Epithelial cell of proximal tubule (primary cell): Measurements from ENCODE around the gene FANCC. TPM values are rescaled to one million over a fixed set of nuclear protein-coding genes. Genes with fewer than 3 reads are reported as not detected.

ENCODE experiments used
- DNase-seq: peaks from one replicate; pipeline ENCODE4 v3.0.0-alpha.2; 2011; ENCODE audit warnings: low read depth
- H3K4me3 ChIP-seq: 2 replicates; pipeline ENCODE4 v1.5.1; 2011; ENCODE audit warnings: low read depth, mild to moderate bottlenecking, low read length
- total RNA-seq: library from RNA; depleted of rRNA; stranded (reverse); fragments of >200 nt; gene quantifications from 2 replicates; pipeline ENCODE4 v1.2.3, GENCODE V29; 2015
- TF ChIP-seq, protein P1 (sequence below): conservative IDR thresholded peaks from 2 replicates; pipeline ENCODE4 v1.5.1; 2012; ENCODE audit warnings: low read depth, mild to moderate bottlenecking, low read length

FANCC gene
- total RNA-seq, 1 donor from 2014 or later = 9.4 TPM

DNA sequence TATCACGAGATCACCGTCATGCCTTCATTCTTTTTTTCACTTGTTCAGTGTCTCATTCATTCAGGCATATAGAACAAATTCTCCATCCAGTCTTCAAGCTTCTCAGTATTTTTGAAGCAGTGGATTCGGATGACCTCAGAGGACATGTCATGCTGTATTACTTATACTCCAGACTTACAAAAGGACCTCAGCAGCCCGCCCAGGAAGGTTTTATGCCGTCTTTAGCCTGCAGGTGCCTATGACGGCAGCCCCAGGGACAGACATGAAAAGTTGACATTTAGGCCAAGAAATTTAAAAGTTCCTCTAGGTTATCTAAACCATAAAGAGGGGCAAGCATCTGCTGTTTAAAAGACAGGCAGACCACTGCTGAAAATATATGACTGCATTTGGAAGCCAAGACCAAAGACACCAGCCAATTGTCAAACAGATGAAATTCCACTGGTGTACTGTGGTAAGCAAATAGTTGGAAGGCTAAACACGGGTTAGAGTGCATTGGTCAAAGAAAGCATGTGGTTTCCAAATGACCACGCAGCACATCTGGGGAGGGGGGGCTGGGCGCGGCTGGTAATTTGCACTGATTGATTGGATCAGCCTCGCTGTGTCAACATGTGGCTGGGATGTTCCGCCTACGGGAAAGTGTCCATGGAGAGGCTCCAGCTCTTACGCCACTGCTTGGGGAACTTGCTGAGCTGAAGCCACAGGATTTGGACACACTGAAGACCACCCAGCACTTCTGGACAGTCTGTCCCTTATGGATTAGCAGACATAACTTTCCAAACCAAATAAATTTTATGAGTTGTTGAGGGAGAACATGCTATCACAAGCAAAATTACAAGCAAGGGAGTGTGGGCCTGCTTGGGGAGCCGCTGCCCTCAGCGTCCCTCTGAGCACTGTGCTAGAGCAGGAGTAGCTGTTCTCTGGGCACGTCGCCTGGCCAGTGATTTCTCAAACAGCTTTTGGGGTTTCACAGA lies 173.6 kb downstream of the FANCC start:
- TF ChIP-seq, protein P1, sequence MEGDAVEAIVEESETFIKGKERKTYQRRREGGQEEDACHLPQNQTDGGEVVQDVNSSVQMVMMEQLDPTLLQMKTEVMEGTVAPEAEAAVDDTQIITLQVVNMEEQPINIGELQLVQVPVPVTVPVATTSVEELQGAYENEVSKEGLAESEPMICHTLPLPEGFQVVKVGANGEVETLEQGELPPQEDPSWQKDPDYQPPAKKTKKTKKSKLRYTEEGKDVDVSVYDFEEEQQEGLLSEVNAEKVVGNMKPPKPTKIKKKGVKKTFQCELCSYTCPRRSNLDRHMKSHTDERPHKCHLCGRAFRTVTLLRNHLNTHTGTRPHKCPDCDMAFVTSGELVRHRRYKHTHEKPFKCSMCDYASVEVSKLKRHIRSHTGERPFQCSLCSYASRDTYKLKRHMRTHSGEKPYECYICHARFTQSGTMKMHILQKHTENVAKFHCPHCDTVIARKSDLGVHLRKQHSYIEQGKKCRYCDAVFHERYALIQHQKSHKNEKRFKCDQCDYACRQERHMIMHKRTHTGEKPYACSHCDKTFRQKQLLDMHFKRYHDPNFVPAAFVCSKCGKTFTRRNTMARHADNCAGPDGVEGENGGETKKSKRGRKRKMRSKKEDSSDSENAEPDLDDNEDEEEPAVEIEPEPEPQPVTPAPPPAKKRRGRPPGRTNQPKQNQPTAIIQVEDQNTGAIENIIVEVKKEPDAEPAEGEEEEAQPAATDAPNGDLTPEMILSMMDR = no peak
- no peak overlapping the region for H3K4me3 ChIP-seq
- DNase-seq = no peak

DNA sequence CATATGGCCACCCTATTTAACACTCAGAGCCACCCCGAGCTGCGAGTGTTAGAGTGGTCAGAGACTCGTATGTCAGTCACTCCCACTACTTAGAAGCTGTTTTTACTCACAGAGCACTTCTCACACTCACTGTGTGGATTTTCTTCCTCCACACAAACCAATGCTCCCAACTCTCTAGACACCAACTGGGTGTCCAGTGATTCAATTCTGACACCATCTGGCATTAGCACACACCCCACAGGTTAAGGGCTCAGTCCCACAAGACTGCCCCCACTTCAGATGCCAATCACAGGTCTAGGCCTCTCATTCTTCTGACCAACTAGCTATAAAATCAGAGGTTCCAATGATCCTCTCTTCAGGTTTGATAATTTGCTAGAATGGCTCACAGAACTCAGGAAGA lies 174.8 kb downstream of the FANCC start:
- DNase-seq = no peak
- TF ChIP-seq, protein P1 = no peak
- H3K4me3 ChIP-seq = no peak overlapping the region

DNA sequence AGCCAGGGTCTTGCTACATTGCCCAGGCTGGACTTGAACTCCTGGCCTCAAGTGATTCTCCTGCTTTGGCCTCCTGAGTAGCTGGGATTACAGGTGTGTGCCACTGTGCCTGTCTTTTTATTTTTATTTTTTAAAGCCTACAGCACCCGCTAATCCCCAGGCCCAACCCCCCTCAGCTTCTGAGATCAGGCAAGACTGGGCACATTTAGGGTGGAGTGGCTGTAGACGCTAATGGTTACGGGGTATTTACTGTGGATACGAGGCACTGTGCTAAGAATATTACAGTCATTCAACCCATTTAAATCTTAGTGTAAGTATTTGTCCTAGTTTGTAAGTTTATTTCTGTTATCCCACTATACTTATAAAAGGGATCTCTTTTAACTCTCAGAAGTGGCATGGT lies 175.2 kb downstream of the FANCC start:
- no peak overlapping the region for H3K4me3 ChIP-seq
- no peak for DNase-seq
- TF ChIP-seq, protein P1 = no peak

DNA sequence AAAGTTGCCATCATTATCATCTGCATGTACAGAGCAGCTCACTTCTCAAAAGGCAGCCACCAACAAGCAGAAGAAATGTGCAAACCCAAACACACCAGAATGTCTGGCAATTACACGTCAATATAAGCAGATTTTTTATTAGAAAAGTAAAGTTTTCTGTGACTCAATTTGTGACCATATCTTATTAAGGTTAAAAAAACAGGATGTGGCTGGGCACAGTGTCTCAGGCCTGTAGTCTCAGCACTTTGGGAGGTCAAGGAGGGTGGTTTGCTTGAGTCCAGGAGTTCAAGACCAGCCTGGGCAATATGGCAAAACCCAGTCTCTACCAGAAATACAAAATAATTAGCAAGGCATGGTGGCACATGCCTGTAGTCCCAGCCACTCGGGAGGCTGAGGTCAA lies 176.7 kb downstream of the FANCC start:
- TF ChIP-seq, protein P1 = no peak
- H3K4me3 ChIP-seq = no peak overlapping the region
- no peak for DNase-seq

DNA sequence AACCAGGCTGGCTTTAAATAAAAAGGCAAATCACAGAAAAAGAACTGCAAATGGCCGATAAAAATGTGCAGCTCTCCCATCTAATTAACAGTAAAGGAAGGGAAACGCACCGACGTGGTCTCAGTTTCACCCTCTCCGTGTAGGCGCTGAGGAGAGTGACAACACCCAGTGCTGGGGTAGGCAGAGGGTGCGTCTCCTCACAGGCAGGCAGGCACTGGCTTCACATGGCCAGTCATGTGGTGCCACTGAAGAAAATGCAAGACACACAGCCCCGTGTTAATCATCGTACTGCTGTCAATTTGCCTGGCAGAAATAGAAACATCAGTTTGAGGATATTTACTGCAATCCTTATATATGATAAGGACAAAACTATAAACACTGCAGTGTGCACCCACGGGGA lies 178.4 kb downstream of the FANCC start:
- DNase-seq = no peak
- TF ChIP-seq, protein P1 = no peak
- H3K4me3 ChIP-seq = no peak overlapping the region

DNA sequence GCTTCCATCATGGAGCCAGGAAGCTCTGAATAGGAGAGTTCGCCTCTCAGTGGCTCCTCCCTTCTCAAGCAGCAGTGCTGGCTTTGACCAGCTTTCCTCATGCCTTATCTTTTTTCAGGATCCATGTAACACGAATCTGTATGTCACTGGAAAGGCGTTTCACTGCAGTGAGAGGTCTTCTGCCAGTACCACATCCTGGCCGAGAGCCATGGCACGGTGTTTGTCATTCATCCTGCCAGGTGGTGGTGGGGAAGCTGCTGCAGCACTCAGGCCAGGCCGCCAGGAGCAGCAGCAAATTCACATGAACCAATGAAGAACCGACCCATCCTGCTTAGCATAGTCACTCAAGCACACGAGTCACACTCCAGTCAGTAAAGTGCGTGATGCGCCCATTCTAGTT lies 179.0 kb downstream of the FANCC start:
- DNase-seq = no peak
- H3K4me3 ChIP-seq = no peak overlapping the region
- TF ChIP-seq, protein P1 = no peak
